Neural cell (in vitro differentiated cells): Measurements from ENCODE around the gene RLF. TPM values are rescaled to one million over a fixed set of nuclear protein-coding genes. Genes with fewer than 3 reads are reported as not detected.
"Not testable (repeated sequence)": the region's sequence is repeated elsewhere in the genome, so short reads cannot be mapped to it uniquely, and the experiment has no call there.

Source experiments
- H2AFZ ChIP-seq: fragments of 200-600, 300-800 bp; sonication (generic), shearing (Covaris generic); 2 replicates; pipeline ENCODE4 v1.6.0; 2014; ENCODE audit warnings: low read depth, mild to moderate bottlenecking, antibody characterized with exemption, low read length, moderate library complexity
- H3F3A ChIP-seq: fragments of 200-600 bp; shearing (Covaris generic); 2 replicates; pipeline ENCODE4 v1.6.1; 2016; ENCODE audit warnings: mild to moderate bottlenecking, moderate library complexity, mixed read lengths, antibody characterized with exemption, low read length; ENCODE audit not compliant: insufficient read depth, poor library complexity, severe bottlenecking
- H3K27ac ChIP-seq: fragments of 200-600, 300-800 bp; sonication (generic), shearing (Covaris generic); 2 replicates; pipeline ENCODE4 v1.5.1; 2014; ENCODE audit warnings: mild to moderate bottlenecking, low read length, moderate library complexity
- H3K27me3 ChIP-seq: fragments of 300-800, 200-600 bp; sonication (generic), shearing (Covaris generic); 2 replicates; pipeline ENCODE4 v1.6.0; 2014; ENCODE audit warnings: mild to moderate bottlenecking, low read depth, low read length, moderate library complexity; ENCODE audit not compliant: insufficient read depth
- H3K36me3 ChIP-seq: fragments of 300-800, 200-600 bp; sonication (generic), shearing (Covaris generic); 2 replicates; pipeline ENCODE4 v1.5.1; 2014; ENCODE audit warnings: mild to moderate bottlenecking, antibody characterized with exemption, low read length, moderate library complexity; ENCODE audit not compliant: insufficient read depth
- H3K4me2 ChIP-seq: fragments of 300-800, 200-600 bp; sonication (generic), shearing (Covaris generic); 2 replicates; pipeline ENCODE4 v1.6.0; 2014; ENCODE audit warnings: mild to moderate bottlenecking, low read length
- H3K4me3 ChIP-seq: fragments of 300-800, 200-600 bp; sonication (generic), shearing (Covaris generic); 2 replicates; pipeline ENCODE4 v1.5.1; 2014; ENCODE audit warnings: mild to moderate bottlenecking, low read length, moderate library complexity
- H3K79me2 ChIP-seq: fragments of 200-600 bp; shearing (Covaris generic); replicated peaks from 2 replicates; pipeline ENCODE4 v1.6.0; 2014; ENCODE audit warnings: mild to moderate bottlenecking, low read length, moderate library complexity; ENCODE audit not compliant: insufficient read depth
- H3K9ac ChIP-seq: fragments of 300-800, 200-600 bp; sonication (generic), shearing (Covaris generic); 2 replicates; pipeline ENCODE4 v1.6.1; 2016; ENCODE audit warnings: mild to moderate bottlenecking, low read length, mixed read lengths
- H3K9me2 ChIP-seq: fragments of 200-600 bp; shearing (Covaris generic); 2 replicates; pipeline ENCODE4 v1.6.1; 2016; ENCODE audit warnings: mild to moderate bottlenecking, low read length, mixed read lengths; ENCODE audit not compliant: insufficient read depth
- H3K9me3 ChIP-seq: fragments of 200-600, 300-800 bp; sonication (generic), shearing (Covaris generic); 2 replicates; pipeline ENCODE4 v1.6.1; 2016; ENCODE audit warnings: mild to moderate bottlenecking, mixed run types, low read length, moderate library complexity, mixed read lengths
- H4K20me1 ChIP-seq: fragments of 200-600 bp; shearing (Covaris generic); 2 replicates; pipeline ENCODE4 v1.6.1; 2016; ENCODE audit warnings: mild to moderate bottlenecking, mixed run types; ENCODE audit not compliant: insufficient read depth
- EP300 ChIP-seq: fragments of 450-650 bp; conservative IDR thresholded peaks from 2 replicates; pipeline ENCODE4 v1.6.1; 2014; ENCODE audit warnings: antibody characterized with exemption, mild to moderate bottlenecking, moderate library complexity; ENCODE audit not compliant: poor library complexity, severe bottlenecking
- EZH2 ChIP-seq: fragments of 200-600, 300-800 bp; shearing (Covaris generic), sonication (generic); IDR thresholded peaks from 2 replicates; pipeline ENCODE4 v1.6.1; 2014; ENCODE audit warnings: antibody characterized with exemption, low read length, borderline replicate concordance, mild to moderate bottlenecking; ENCODE audit not compliant: insufficient read depth, poor library complexity, severe bottlenecking
- MXI1 ChIP-seq: fragments of 450-650 bp; conservative IDR thresholded peaks from 2 replicates; pipeline ENCODE4 v1.6.1; 2014; ENCODE audit warnings: antibody characterized with exemption, mild to moderate bottlenecking; ENCODE audit not compliant: poor library complexity, severe bottlenecking
- POLR2AphosphoS5 ChIP-seq: IDR thresholded peaks from 2 replicates; pipeline ENCODE4 v1.6.1; 2012
- RAD21 ChIP-seq: fragments of 450-650 bp; conservative IDR thresholded peaks from 2 replicates; pipeline ENCODE4 v1.6.1; 2014; ENCODE audit warnings: antibody characterized with exemption, mild to moderate bottlenecking, moderate library complexity
- SMC3 ChIP-seq: fragments of 450-650 bp; conservative IDR thresholded peaks from 2 replicates; pipeline ENCODE4 v1.6.1; 2014; ENCODE audit warnings: antibody characterized with exemption, mild to moderate bottlenecking, moderate library complexity; ENCODE audit not compliant: poor library complexity
- TAF1 ChIP-seq: IDR thresholded peaks from 2 replicates; pipeline ENCODE4 v1.6.1; 2012; ENCODE audit warnings: low read depth
- polyA plus RNA-seq: library from polyadenylated mRNA; depleted of rRNA; stranded (reverse); fragments of >200 nt; gene quantifications from 2 replicates; pipeline ENCODE4 v1.2.3, GENCODE V29; 2014
- TF ChIP-seq, protein P1 (sequence below): IDR thresholded peaks from 2 replicates; pipeline ENCODE4 v1.6.1; 2012; ENCODE audit warnings: borderline replicate concordance
- TF ChIP-seq, protein P2 (sequence below): fragments of 450-650 bp; IDR thresholded peaks from 2 replicates; pipeline ENCODE4 v1.5.1; 2014; ENCODE audit warnings: antibody characterized with exemption, mild to moderate bottlenecking, moderate library complexity; ENCODE audit not compliant: poor library complexity, severe bottlenecking

RLF gene
- polyA plus RNA-seq, 1 donor from 2014 or later = 23.4 TPM

DNA sequence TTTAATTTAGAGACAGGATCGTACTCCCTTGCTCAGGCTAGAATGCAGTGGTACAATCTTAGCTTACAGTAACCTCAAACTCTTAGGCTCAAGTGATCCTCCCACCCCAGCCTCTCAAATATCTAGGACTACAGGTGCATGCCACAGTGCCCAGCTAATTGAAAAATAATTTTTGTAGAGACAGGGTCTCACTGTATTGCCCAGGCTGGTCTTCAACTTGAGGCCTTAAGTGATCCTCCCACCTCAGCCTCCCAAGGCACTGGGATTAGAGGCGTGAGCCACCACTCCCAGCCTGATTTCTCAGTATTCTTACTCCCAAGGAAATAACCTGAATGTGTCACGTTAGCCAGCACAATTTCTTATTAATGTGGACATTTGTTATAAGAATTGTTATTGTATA lies 9.8 kb downstream of the RLF start:
- H2AFZ ChIP-seq = no peak overlapping the region
- H4K20me1 ChIP-seq = peaks cover 5% of the 10 kb centered on the region
- H3K36me3 ChIP-seq = no peaks in the 10 kb centered on the region
- H3K4me3 ChIP-seq = no peak overlapping the region
- no peak overlapping the region for H3K4me2 ChIP-seq
- peaks cover 80% of the 10 kb centered on the region for H3K79me2 ChIP-seq
- H3K9me3 ChIP-seq = no peaks in the 10 kb centered on the region
- H3K27ac ChIP-seq = no peak overlapping the region
- H3F3A ChIP-seq = no peaks in the 10 kb centered on the region
- no peak overlapping the region for H3K9ac ChIP-seq
- H3K27me3 ChIP-seq = no peaks in the 10 kb centered on the region
- no peak for TF ChIP-seq TAF1
- no peak for TF ChIP-seq SMC3
- TF ChIP-seq, protein P1, sequence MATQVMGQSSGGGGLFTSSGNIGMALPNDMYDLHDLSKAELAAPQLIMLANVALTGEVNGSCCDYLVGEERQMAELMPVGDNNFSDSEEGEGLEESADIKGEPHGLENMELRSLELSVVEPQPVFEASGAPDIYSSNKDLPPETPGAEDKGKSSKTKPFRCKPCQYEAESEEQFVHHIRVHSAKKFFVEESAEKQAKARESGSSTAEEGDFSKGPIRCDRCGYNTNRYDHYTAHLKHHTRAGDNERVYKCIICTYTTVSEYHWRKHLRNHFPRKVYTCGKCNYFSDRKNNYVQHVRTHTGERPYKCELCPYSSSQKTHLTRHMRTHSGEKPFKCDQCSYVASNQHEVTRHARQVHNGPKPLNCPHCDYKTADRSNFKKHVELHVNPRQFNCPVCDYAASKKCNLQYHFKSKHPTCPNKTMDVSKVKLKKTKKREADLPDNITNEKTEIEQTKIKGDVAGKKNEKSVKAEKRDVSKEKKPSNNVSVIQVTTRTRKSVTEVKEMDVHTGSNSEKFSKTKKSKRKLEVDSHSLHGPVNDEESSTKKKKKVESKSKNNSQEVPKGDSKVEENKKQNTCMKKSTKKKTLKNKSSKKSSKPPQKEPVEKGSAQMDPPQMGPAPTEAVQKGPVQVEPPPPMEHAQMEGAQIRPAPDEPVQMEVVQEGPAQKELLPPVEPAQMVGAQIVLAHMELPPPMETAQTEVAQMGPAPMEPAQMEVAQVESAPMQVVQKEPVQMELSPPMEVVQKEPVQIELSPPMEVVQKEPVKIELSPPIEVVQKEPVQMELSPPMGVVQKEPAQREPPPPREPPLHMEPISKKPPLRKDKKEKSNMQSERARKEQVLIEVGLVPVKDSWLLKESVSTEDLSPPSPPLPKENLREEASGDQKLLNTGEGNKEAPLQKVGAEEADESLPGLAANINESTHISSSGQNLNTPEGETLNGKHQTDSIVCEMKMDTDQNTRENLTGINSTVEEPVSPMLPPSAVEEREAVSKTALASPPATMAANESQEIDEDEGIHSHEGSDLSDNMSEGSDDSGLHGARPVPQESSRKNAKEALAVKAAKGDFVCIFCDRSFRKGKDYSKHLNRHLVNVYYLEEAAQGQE = no peak
- TF ChIP-seq EP300 = no peak
- no peak for TF ChIP-seq POLR2AphosphoS5
- no peak for TF ChIP-seq RAD21
- TF ChIP-seq EZH2 = no peak
- TF ChIP-seq, protein P2, sequence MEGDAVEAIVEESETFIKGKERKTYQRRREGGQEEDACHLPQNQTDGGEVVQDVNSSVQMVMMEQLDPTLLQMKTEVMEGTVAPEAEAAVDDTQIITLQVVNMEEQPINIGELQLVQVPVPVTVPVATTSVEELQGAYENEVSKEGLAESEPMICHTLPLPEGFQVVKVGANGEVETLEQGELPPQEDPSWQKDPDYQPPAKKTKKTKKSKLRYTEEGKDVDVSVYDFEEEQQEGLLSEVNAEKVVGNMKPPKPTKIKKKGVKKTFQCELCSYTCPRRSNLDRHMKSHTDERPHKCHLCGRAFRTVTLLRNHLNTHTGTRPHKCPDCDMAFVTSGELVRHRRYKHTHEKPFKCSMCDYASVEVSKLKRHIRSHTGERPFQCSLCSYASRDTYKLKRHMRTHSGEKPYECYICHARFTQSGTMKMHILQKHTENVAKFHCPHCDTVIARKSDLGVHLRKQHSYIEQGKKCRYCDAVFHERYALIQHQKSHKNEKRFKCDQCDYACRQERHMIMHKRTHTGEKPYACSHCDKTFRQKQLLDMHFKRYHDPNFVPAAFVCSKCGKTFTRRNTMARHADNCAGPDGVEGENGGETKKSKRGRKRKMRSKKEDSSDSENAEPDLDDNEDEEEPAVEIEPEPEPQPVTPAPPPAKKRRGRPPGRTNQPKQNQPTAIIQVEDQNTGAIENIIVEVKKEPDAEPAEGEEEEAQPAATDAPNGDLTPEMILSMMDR = no peak
- TF ChIP-seq MXI1 = no peak
- H3K9me2 ChIP-seq = no peaks in the 10 kb centered on the region

DNA sequence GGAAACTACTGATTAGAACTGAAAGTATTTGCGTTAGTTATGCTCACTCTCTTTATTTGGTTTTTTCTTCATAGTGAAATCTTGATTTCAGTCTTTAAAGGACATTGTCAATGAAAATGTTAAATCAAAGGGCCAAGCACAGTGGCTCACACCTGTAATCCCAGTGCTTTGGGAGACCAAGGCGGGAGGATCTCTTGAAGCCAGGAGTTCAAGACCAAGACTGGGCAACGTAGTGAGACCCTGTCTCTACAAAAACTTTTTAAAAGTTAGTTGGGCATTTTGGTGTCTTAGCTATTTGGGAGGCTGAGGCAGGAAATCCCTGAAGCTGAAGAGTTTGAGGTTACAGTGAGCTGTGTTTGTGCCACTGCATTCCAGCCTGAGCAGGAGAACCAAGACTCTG lies 13.6 kb downstream of the RLF start:
- no peak overlapping the region for H3K9ac ChIP-seq
- no peaks in the 10 kb centered on the region for H3K9me3 ChIP-seq
- peaks cover 85% of the 10 kb centered on the region for H3K79me2 ChIP-seq
- H3F3A ChIP-seq = no peaks in the 10 kb centered on the region
- H2AFZ ChIP-seq = no peak overlapping the region
- H3K9me2 ChIP-seq = no peaks in the 10 kb centered on the region
- no peak overlapping the region for H3K4me3 ChIP-seq
- H4K20me1 ChIP-seq = no peaks in the 10 kb centered on the region
- H3K4me2 ChIP-seq = no peak overlapping the region
- no peak overlapping the region for H3K27ac ChIP-seq
- H3K36me3 ChIP-seq = no peaks in the 10 kb centered on the region
- no peaks in the 10 kb centered on the region for H3K27me3 ChIP-seq
- TF ChIP-seq SMC3 (no peak), RAD21 (no peak), EP300 (no peak), EZH2 (no peak)
- TF ChIP-seq, protein P2 = no peak

DNA sequence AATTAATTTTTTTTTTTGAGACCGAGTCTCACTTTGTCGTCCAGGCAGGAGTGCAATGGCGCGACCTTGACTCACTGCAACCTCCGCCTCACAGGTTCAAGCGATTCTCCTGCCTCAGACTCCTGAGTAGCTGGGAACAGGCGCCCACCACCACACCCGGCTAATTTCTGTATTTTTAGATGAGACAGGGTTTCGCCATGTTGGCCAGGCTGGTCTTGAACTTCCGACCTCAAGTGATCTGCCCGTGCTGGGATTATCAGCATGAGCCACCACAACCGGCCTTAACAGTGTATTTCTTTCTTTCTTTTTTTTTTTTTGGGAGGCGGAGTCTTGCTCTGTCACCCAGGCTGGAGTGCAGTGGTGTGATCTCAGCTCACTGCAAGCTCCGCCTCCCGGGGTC lies 15.8 kb downstream of the RLF start:
- not testable (repeated sequence) for H3K9ac ChIP-seq
- peaks cover 83% of the 10 kb centered on the region for H3K79me2 ChIP-seq

More for the DNA sequence above, 15.8 kb downstream of the RLF start:
- not testable (repeated sequence) for H3K36me3 ChIP-seq, H3K4me2 ChIP-seq, H3K9me2 ChIP-seq, H2AFZ ChIP-seq, H3K27me3 ChIP-seq, H3K27ac ChIP-seq, H3K4me3 ChIP-seq, H4K20me1 ChIP-seq, H3K9me3 ChIP-seq, H3F3A ChIP-seq
